Lung (tissue), 12 donors: ENCODE results near the gene MYO5B. TPM values are rescaled to one million over a fixed set of nuclear protein-coding genes. Genes with fewer than 3 reads are reported as not detected.

ENCODE experiments used
- ATAC-seq: fragments of 200-7000 bp; cut with Tn5 transposase; one replicate; pipeline ENCODE4 v1.9.1; 2020; ENCODE audit warnings: moderate number of reproducible peaks; ENCODE audit not compliant: insufficient read depth, low FRiP score
- DNase-seq, 3 donors: peaks; one replicate each; pipeline ENCODE4 v3.0.0-alpha.2; 2013 to 2017
- H3K27ac ChIP-seq, 2 donors: one replicate each; pipeline ENCODE4 v1.5.1; 2013; ENCODE audit warnings: mild to moderate bottlenecking in 2 of 2, moderate library complexity in 2 of 2, control low read depth in 1 of 2, inconsistent platforms in 1 of 2, low read depth in 1 of 2, low read length in 1 of 2
- H3K27me3 ChIP-seq, 3 donors: one replicate each; pipeline ENCODE4 v1.5.1; 2013; ENCODE audit warnings: low read length in 2 of 3; ENCODE audit not compliant: control insufficient read depth in 3 of 3, insufficient read depth in 3 of 3
- H3K36me3 ChIP-seq, 4 donors: one replicate each; pipeline ENCODE4 v1.5.1; 2013; ENCODE audit warnings: low read length in 4 of 4, mild to moderate bottlenecking in 1 of 4, moderate library complexity in 1 of 4; ENCODE audit not compliant: control insufficient read depth in 4 of 4, insufficient read depth in 4 of 4
- H3K4me1 ChIP-seq, 5 donors: one replicate each; pipeline ENCODE4 v1.5.1; 2013; ENCODE audit warnings: low read length in 5 of 5, mild to moderate bottlenecking in 2 of 5, moderate library complexity in 1 of 5; ENCODE audit not compliant: control insufficient read depth in 5 of 5, insufficient read depth in 5 of 5
- H3K4me3 ChIP-seq: one replicate; pipeline ENCODE4 v1.5.1; 2013; ENCODE audit warnings: mild to moderate bottlenecking, control low read depth, moderate library complexity
- H3K9ac ChIP-seq, 2 donors: one replicate each; pipeline ENCODE4 v1.5.1; 2013; ENCODE audit warnings: low read length in 2 of 2, control low read depth in 1 of 2; ENCODE audit not compliant: insufficient read depth in 1 of 2
- H3K9me3 ChIP-seq, 4 donors: one replicate each; pipeline ENCODE4 v1.5.1; 2013; ENCODE audit warnings: low read length in 3 of 4, mild to moderate bottlenecking in 1 of 4, moderate library complexity in 1 of 4; ENCODE audit not compliant: control insufficient read depth in 4 of 4, insufficient read depth in 3 of 4
- WGBS, 2 donors: extraction: QIAGEN DNeasy Blood & Tissue Kit; methylation state at CpG; one replicate each; pipeline ENCODE4 v1.1.7; 2013; 5-methylcytosine and 5-hydroxymethylcytosine counted together
- polyA plus RNA-seq, 2 donors: library from polyadenylated mRNA; stranded (reverse); fragments of 200-250 nt; gene quantifications; one replicate each; pipeline ENCODE4 v1.2.1, GENCODE V29; 2013
- total RNA-seq, 2 donors: library from RNA; depleted of rRNA in 1 of 2; stranded (reverse); fragments of >200 nt in 1 of 2; gene quantifications; one replicate each; pipeline ENCODE4 v1.2.1, GENCODE V29; 2014 to 2021
- TF ChIP-seq, protein P1 (sequence below): IDR thresholded peaks from 2 replicates; pipeline ENCODE4 v1.5.1; 2012; ENCODE audit warnings: mild to moderate bottlenecking; ENCODE audit errors: control extremely low read depth, extremely low read depth
- donor health status: control.
- donor health status: control.
- donor health status: Bipolar disorder and iron deficiency.
- donor health status: healthy.
- donor health status: DM: yes; HTN: yes; CAD: no.

The MYO5B gene
- total and polyA plus RNA-seq, 4 donors = 9.7 to 25.6 (median 19.7) TPM

GRCh38 chr18:50209311-50209710 lies 14.4 kb upstream of the MYO5B start:
- ATAC-seq = no peak

GRCh38 chr18:50207722-50208121 lies 12.8 kb upstream of the MYO5B start:
- Histone ChIP-seq H3K27ac (no peak overlapping the region), H3K4me3 (no peak overlapping the region), H3K27me3 (peaks cover 0 to 3% (median 0%) of the 10 kb centered on the region in 3 donors), H3K4me1 (peaks cover 0 to 2% (median 0%) of the 10 kb centered on the region in 5 donors), H3K36me3 (no peaks in the 10 kb centered on the region), H3K9me3 (no peaks in the 10 kb centered on the region), H3K9ac (no peak overlapping the region)
- ATAC-seq (no peak), DNase-seq (no peak)
- WGBS, 2 donors = 41 to 61% methylated on average over 1 of the region's 1 CpG
- TF ChIP-seq, protein P1, sequence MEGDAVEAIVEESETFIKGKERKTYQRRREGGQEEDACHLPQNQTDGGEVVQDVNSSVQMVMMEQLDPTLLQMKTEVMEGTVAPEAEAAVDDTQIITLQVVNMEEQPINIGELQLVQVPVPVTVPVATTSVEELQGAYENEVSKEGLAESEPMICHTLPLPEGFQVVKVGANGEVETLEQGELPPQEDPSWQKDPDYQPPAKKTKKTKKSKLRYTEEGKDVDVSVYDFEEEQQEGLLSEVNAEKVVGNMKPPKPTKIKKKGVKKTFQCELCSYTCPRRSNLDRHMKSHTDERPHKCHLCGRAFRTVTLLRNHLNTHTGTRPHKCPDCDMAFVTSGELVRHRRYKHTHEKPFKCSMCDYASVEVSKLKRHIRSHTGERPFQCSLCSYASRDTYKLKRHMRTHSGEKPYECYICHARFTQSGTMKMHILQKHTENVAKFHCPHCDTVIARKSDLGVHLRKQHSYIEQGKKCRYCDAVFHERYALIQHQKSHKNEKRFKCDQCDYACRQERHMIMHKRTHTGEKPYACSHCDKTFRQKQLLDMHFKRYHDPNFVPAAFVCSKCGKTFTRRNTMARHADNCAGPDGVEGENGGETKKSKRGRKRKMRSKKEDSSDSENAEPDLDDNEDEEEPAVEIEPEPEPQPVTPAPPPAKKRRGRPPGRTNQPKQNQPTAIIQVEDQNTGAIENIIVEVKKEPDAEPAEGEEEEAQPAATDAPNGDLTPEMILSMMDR = no peak

More at GRCh38 chr18:50209311-50209710, 14.4 kb upstream of the MYO5B start:
- Histone ChIP-seq H3K9ac (no peak overlapping the region), H3K27me3 (no peaks in the 10 kb centered on the region), H3K27ac (no peak overlapping the region), H3K4me3 (no peak overlapping the region), H3K36me3 (no peaks in the 10 kb centered on the region), H3K4me1 (no peaks in the 10 kb centered on the region), H3K9me3 (no peaks in the 10 kb centered on the region)
- WGBS, 2 donors = 87 to 93% methylated on average over 4 of the region's 4 CpGs
- TF ChIP-seq, protein P1 = no peak
- DNase-seq = no peak

GRCh38 chr18:50203801-50204604 lies 9.1 kb upstream of the MYO5B start:
- peaks cover 0 to 6% (median 0%) of the 10 kb centered on the region in 5 donors for H3K4me1 ChIP-seq
- DNase-seq (peak; percentile 41 to 65 (median 56)), ATAC-seq (peak; percentile 53)
- H3K9ac ChIP-seq = no peak overlapping the region
- TF ChIP-seq, protein P1 = peak; percentile 21
- H3K9me3 ChIP-seq = no peaks in the 10 kb centered on the region
- WGBS, 2 donors = 22 to 23% methylated on average over 24 of the region's 24 CpGs
- H3K4me3 ChIP-seq = no peak overlapping the region
- H3K27ac ChIP-seq = no peak overlapping the region
- no peaks in the 10 kb centered on the region for H3K36me3 ChIP-seq
- peaks cover 0 to 3% (median 0%) of the 10 kb centered on the region in 3 donors for H3K27me3 ChIP-seq
